Measurements from ENCODE around the gene DNAJC5G. TPM values are rescaled to one million over a fixed set of nuclear protein-coding genes. Genes with fewer than 3 reads are reported as not detected.

The DNAJC5G gene
- total RNA-seq, 2 experiments from 2014 or later: not detected

DNA sequence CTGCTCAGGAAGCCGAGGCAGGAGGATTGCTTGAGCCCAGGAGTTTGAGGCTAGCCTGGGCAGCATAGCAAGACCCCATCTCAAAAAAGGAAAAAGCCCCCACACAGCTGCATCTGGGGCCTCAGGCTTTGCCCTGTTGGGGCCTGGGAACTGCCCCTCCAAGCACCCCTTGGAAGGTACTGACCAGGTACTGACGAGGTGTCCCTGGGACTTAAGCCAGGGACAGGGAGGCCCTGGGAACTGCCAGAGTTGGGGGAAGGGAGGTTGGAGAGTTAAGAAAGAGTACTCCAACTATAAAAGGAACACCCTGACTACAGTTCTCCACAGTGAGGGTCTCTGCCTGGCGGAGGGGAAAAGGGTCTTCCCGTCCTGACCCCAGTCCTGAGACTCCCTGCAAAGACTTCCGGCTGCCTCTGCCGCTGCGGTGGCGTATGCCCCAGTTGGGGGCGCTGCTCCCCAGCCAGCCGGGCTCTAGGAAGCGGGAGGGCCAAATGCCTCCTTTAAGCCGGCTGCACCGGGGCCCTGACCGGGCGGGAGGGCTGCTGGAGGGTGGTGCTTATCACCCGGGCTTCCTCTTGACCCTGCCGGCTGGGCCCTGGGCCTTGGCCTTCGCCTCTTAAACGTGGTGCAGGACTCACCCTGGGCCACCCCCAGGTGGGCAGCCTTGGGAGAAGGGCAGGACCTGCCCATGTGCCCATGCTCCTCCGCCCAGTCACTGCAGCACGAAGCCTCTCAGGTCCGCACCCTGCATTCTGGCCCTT is 25.2 kb upstream of the DNAJC5G start:
- Mint-ChIP-seq H3K9me3 (no peaks in the 10 kb centered on the region), H3K4me3 (no peak overlapping the region), H3K27me3 (peaks cover 9% of the 10 kb centered on the region), H3K27ac (no peak overlapping the region), H3K4me1 (ENCODE audit: low read depth) (no peaks in the 10 kb centered on the region), H3K36me3 (ENCODE audit: low read depth) (no peaks in the 10 kb centered on the region)
- DNase-seq (peak; percentile 77), ATAC-seq (peak; percentile 94)
- TF ChIP-seq, protein P1, sequence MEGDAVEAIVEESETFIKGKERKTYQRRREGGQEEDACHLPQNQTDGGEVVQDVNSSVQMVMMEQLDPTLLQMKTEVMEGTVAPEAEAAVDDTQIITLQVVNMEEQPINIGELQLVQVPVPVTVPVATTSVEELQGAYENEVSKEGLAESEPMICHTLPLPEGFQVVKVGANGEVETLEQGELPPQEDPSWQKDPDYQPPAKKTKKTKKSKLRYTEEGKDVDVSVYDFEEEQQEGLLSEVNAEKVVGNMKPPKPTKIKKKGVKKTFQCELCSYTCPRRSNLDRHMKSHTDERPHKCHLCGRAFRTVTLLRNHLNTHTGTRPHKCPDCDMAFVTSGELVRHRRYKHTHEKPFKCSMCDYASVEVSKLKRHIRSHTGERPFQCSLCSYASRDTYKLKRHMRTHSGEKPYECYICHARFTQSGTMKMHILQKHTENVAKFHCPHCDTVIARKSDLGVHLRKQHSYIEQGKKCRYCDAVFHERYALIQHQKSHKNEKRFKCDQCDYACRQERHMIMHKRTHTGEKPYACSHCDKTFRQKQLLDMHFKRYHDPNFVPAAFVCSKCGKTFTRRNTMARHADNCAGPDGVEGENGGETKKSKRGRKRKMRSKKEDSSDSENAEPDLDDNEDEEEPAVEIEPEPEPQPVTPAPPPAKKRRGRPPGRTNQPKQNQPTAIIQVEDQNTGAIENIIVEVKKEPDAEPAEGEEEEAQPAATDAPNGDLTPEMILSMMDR (IDR thresholded peaks at IDR 0.05): peak; percentile 91
- ChIA-PET CTCF (interaction anchor here (0.7 to 7.0 kb wide), 17 partner anchors 8 to 53 kb away, joined by 3 to 122 read pairs (median 4); partner anchors contain the start of gene TRIM54), POLR2A (interaction anchor here (0.6 to 2.4 kb wide), 7 partner anchors 9 to 119 kb away, joined by 3 to 18 read pairs (median 3); no protein-coding TSS in a partner anchor)
- intact Hi-C loops (cut with micrococcal nuclease): loop anchor here (2.0 kb wide), 1 partner anchor 31 kb away; no protein-coding TSS in a partner anchor

- no peak overlapping the region for H3K27ac Mint-ChIP-seq
- ATAC-seq (no peak), DNase-seq (no peak)
- TF ChIP-seq, protein P1 (IDR thresholded peaks at IDR 0.05): no peak
- ChIA-PET CTCF (interaction anchor here (0.7 to 7.0 kb wide), 12 partner anchors 9 to 79 kb away, joined by 3 to 122 read pairs (median 3); partner anchors contain the start of gene TRIM54), POLR2A (interaction anchor here (0.7 to 1.1 kb wide), 4 partner anchors 9 to 41 kb away, joined by 3 to 7 read pairs (median 3); no protein-coding TSS in a partner anchor)
- H3K4me1 Mint-ChIP-seq (ENCODE audit: low read depth): no peaks in the 10 kb centered on the region
- no peak overlapping the region for H3K4me3 Mint-ChIP-seq
- no peaks in the 10 kb centered on the region for H3K36me3 Mint-ChIP-seq (ENCODE audit: low read depth)
- intact Hi-C loops (cut with micrococcal nuclease): no loop called here
- H3K9me3 Mint-ChIP-seq: no peaks in the 10 kb centered on the region
- H3K27me3 Mint-ChIP-seq: peaks cover 13% of the 10 kb centered on the region
These were observed 24.4 kb upstream of the DNAJC5G start for GRCh38 chr2:27250652-27251379.

DNA sequence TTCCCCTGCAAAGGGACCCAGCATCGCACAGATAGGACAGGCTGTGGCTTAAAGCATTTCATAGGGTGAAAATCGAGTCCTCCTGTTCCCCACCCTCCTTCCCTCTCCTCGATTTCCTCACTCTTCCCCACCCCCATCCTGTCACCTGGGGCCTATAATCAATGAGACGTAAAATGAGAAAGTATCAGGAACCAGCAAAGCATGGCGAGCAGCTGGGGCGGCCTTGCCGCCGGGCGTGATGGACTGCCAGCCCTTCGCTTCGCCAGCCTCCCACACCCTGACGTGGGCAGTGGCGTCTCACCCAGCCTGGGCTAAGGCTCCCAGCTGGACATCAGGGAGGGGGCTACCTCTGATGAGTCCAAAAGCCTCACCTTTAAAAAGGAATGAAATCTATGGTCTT is 23.5 kb upstream of the DNAJC5G start:
- DNase-seq (no peak), ATAC-seq (no peak)
- no peaks in the 10 kb centered on the region for H3K36me3 Mint-ChIP-seq (ENCODE audit: low read depth)
- intact Hi-C loops (cut with micrococcal nuclease): no loop called here
- no peak overlapping the region for H3K4me3 Mint-ChIP-seq
- H3K9me3 Mint-ChIP-seq: no peaks in the 10 kb centered on the region
- H3K4me1 Mint-ChIP-seq (ENCODE audit: low read depth): no peaks in the 10 kb centered on the region
- ChIA-PET POLR2A (interaction anchor here (0.9 to 1.1 kb wide), 2 partner anchors 8 to 14 kb away, joined by 3 to 7 read pairs; no protein-coding TSS in a partner anchor), CTCF (interaction anchor here (0.7 to 7.0 kb wide), 7 partner anchors 12 to 80 kb away, joined by 3 to 122 read pairs (median 4); partner anchors contain the start of gene TRIM54)
- peaks cover 15% of the 10 kb centered on the region for H3K27me3 Mint-ChIP-seq
- TF ChIP-seq, protein P1 (IDR thresholded peaks at IDR 0.05): no peak
- no peak overlapping the region for H3K27ac Mint-ChIP-seq

GRCh38 chr2:27255187-27255586 is 20.0 kb upstream of the DNAJC5G start:
- H3K27ac Mint-ChIP-seq: no peak overlapping the region
- intact Hi-C loops (cut with micrococcal nuclease): no loop called here
- no peak overlapping the region for H3K4me3 Mint-ChIP-seq
- ATAC-seq (no peak), DNase-seq (no peak)
- H3K27me3 Mint-ChIP-seq: peaks cover 30% of the 10 kb centered on the region
- ChIA-PET POLR2A (no interaction called here), CTCF (no interaction called here)
- no peaks in the 10 kb centered on the region for H3K9me3 Mint-ChIP-seq
- H3K36me3 Mint-ChIP-seq (ENCODE audit: low read depth): no peaks in the 10 kb centered on the region
- H3K4me1 Mint-ChIP-seq (ENCODE audit: low read depth): no peaks in the 10 kb centered on the region
- TF ChIP-seq, protein P1 (IDR thresholded peaks at IDR 0.05): no peak
